T follicular helper cell (primary cell): Measurements from ENCODE around the gene WFIKKN1.

Experiments
- DNase-seq: peaks from one replicate; pipeline ENCODE4 v3.0.0-alpha.2; 2020; ENCODE audit warnings: low read depth

WFIKKN1 gene

GRCh38 chr16:637081-638018 is 6.6 kb downstream of the WFIKKN1 start:
- peak; percentile 85 for DNase-seq

- no peak for DNase-seq
These were observed 7.3 kb downstream of the WFIKKN1 start for GRCh38 chr16:638034-638543.

- no peak for DNase-seq
These were observed 8.1 kb downstream of the WFIKKN1 start for GRCh38 chr16:638836-639235.

- DNase-seq: no peak
These were observed 9.8 kb downstream of the WFIKKN1 start for GRCh38 chr16:640614-641013.

- peak; percentile 20 for DNase-seq
These were observed 10.8 kb downstream of the WFIKKN1 start, which contains the start of gene MCRIP2 for GRCh38 chr16:641326-642188. Gene MCRIP2 (plus strand): TSS chr16:641828. CDS start chr16:641992, 164 bp downstream.

GRCh38 chr16:642189-643049 is 11.6 kb downstream of the WFIKKN1 start:
- DNase-seq: no peak

- no peak for DNase-seq
These were observed 12.2 kb downstream of the WFIKKN1 start for GRCh38 chr16:643050-643368.

- DNase-seq: no peak
These were observed 13.8 kb downstream of the WFIKKN1 start for GRCh38 chr16:644556-644955.

- no peak for DNase-seq
These were observed 15.3 kb downstream of the WFIKKN1 start for GRCh38 chr16:645852-646678.

- DNase-seq: no peak
These were observed 15.9 kb downstream of the WFIKKN1 start for GRCh38 chr16:646679-647172.

- DNase-seq: no peak
These were observed 16.6 kb downstream of the WFIKKN1 start for GRCh38 chr16:647173-647902.

- DNase-seq: no peak
These were observed 17.4 kb downstream of the WFIKKN1 start for GRCh38 chr16:648071-648780.

- peak; percentile 90 for DNase-seq
These were observed 18.2 kb downstream of the WFIKKN1 start, which contains the start of gene WDR90 for GRCh38 chr16:648781-649589. Gene WDR90 (plus strand): TSS chr16:649365. CDS start chr16:649417, 52 bp downstream.

GRCh38 chr16:649631-650030 is 18.8 kb downstream of the WFIKKN1 start:
- no peak for DNase-seq

- DNase-seq: no peak
These were observed 21.1 kb downstream of the WFIKKN1 start for GRCh38 chr16:651844-652243.

GRCh38 chr16:652454-653305 is 21.9 kb downstream of the WFIKKN1 start:
- no peak for DNase-seq

- no peak for DNase-seq
These were observed 23.2 kb downstream of the WFIKKN1 start for GRCh38 chr16:654034-654433.
